Uterus (tissue), 2 donors: ENCODE results near the gene ZNF446.

Source experiments
- POLR2A ChIP-seq, 2 donors: fragments of 450-650 bp; IDR thresholded peaks; one replicate each; pipeline ENCODE4 v1.6.1; 2016; ENCODE audit warnings: antibody characterized with exemption in 2 of 2, mild to moderate bottlenecking in 1 of 2, moderate library complexity in 1 of 2
- TF ChIP-seq, protein P1 (sequence below), 4 experiments: fragments of 200-600 bp in 2 of 4; fragments of 450-650 bp in 2 of 4; sonication (generic) in 2 of 4; IDR thresholded peaks; one replicate each; pipeline ENCODE4 v1.5.1; 2016 to 2019; ENCODE audit warnings: antibody characterized with exemption in 4 of 4, mild to moderate bottlenecking in 2 of 4, moderate library complexity in 1 of 4

DNA sequence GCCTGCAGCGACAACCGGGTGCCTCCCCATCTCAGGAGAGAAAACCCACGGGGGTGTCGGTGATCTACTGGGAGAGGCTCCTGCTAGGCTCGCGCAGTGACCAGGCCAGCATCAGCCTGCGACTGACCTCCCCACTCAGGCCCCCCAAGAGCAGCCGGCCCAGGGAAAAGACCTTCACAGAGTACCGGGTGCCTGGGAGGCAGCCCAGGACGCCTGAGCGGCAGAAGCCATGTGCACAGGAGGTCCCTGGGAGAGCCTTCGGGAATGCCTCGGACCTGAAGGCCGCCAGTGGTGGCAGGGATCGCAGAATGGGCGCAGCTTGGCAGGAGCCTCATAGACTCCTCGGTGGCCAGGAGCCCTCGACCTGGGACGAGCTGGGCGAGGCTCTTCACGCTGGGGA lies 20.8 kb upstream of the ZNF446 start:
- TF ChIP-seq, protein P1, sequence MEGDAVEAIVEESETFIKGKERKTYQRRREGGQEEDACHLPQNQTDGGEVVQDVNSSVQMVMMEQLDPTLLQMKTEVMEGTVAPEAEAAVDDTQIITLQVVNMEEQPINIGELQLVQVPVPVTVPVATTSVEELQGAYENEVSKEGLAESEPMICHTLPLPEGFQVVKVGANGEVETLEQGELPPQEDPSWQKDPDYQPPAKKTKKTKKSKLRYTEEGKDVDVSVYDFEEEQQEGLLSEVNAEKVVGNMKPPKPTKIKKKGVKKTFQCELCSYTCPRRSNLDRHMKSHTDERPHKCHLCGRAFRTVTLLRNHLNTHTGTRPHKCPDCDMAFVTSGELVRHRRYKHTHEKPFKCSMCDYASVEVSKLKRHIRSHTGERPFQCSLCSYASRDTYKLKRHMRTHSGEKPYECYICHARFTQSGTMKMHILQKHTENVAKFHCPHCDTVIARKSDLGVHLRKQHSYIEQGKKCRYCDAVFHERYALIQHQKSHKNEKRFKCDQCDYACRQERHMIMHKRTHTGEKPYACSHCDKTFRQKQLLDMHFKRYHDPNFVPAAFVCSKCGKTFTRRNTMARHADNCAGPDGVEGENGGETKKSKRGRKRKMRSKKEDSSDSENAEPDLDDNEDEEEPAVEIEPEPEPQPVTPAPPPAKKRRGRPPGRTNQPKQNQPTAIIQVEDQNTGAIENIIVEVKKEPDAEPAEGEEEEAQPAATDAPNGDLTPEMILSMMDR (IDR thresholded peaks at IDR 0.05), result no peak
- TF ChIP-seq POLR2A (IDR thresholded peaks at IDR 0.05), result no peak
